GM12873 (cell line): ENCODE measurements around the gene CHTOP.

Source experiments
- CTCF ChIP-seq: IDR thresholded peaks from 2 replicates; pipeline ENCODE4 v1.5.1; 2012; ENCODE audit warnings: low read depth, mild to moderate bottlenecking, moderate library complexity, low read length, control low read depth; ENCODE audit not compliant: insufficient read depth; ENCODE audit errors: missing control alignments

CHTOP gene

GRCh38 chr1:153688276-153688675, 54.4 kb downstream of the CHTOP start:
- no peak for TF ChIP-seq CTCF

- no peak for TF ChIP-seq CTCF
Observed at GRCh38 chr1:153688736-153689328, 55.0 kb downstream of the CHTOP start.

DNA sequence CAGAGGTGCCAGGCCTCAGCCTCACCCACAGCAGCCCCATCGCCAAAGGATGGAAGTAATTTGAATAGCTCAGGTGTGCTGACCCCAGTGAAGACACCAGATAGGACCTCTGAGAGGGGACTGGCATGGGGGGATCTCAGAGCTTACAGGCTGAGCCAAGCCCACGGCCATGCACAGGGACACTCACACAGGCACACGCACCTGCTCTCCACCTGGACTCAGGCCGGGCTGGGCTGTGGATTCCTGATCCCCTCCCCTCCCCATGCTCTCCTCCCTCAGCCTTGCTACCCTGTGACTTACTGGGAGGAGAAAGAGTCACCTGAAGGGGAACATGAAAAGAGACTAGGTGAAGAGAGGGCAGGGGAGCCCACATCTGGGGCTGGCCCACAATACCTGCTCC, 59.6 kb downstream of the CHTOP start:
- no peak for TF ChIP-seq CTCF
